GM21526 (cell line): Measurements from ENCODE around the gene PLCB1.

Experiments used
- ATAC-seq: cut with Tn5 transposase; IDR thresholded peaks from one replicate; pipeline ENCODE4 v1.9.1; 2021; ENCODE audit warnings: moderate library complexity; ENCODE audit not compliant: unreplicated experiment, low FRiP score

The PLCB1 gene

GRCh38 chr20:8234580-8234979 is 102.5 kb downstream of the PLCB1 start:
- ATAC-seq, result no peak

- ATAC-seq, result no peak
Measured at GRCh38 chr20:8242066-8242465, 110.0 kb downstream of the PLCB1 start.

GRCh38 chr20:8242827-8243724 is 111.0 kb downstream of the PLCB1 start:
- ATAC-seq, result no peak

- ATAC-seq, result no peak
Measured at GRCh38 chr20:8244637-8245036, 112.6 kb downstream of the PLCB1 start.

GRCh38 chr20:8246153-8246552 is 114.1 kb downstream of the PLCB1 start:
- no peak for ATAC-seq

GRCh38 chr20:8246716-8247115 is 114.7 kb downstream of the PLCB1 start:
- no peak for ATAC-seq

GRCh38 chr20:8248051-8248450 is 116.0 kb downstream of the PLCB1 start:
- no peak for ATAC-seq

GRCh38 chr20:8249634-8250033 is 117.6 kb downstream of the PLCB1 start:
- no peak for ATAC-seq

- ATAC-seq, result no peak
Measured at GRCh38 chr20:8250539-8251200, 118.6 kb downstream of the PLCB1 start.

- ATAC-seq, result no peak
Measured at GRCh38 chr20:8251201-8251575, 119.1 kb downstream of the PLCB1 start.

- ATAC-seq, result no peak
Measured at GRCh38 chr20:8254911-8255582, 123.0 kb downstream of the PLCB1 start.

- no peak for ATAC-seq
Measured at GRCh38 chr20:8255945-8256632, 124.0 kb downstream of the PLCB1 start.

- ATAC-seq, result no peak
Measured at GRCh38 chr20:8260837-8261251, 128.8 kb downstream of the PLCB1 start.

GRCh38 chr20:8262721-8263120 is 130.7 kb downstream of the PLCB1 start:
- ATAC-seq, result no peak

- ATAC-seq, result no peak
Measured at GRCh38 chr20:8265588-8265987, 133.5 kb downstream of the PLCB1 start.

GRCh38 chr20:8267009-8267408 is 134.9 kb downstream of the PLCB1 start:
- no peak for ATAC-seq

GRCh38 chr20:8271727-8272126 is 139.7 kb downstream of the PLCB1 start:
- no peak for ATAC-seq

- no peak for ATAC-seq
Measured at GRCh38 chr20:8272766-8273165, 140.7 kb downstream of the PLCB1 start.

GRCh38 chr20:8284902-8285301 is 152.8 kb downstream of the PLCB1 start:
- ATAC-seq, result no peak

GRCh38 chr20:8287340-8287739 is 155.3 kb downstream of the PLCB1 start:
- ATAC-seq, result no peak

GRCh38 chr20:8291200-8291599 is 159.1 kb downstream of the PLCB1 start:
- ATAC-seq, result no peak
